NCI-H1417 (cell line): Measurements from ENCODE around the gene ZBTB3.

Experiments
- DNase-seq, 3 experiments: peaks; one replicate each; lab custom pipeline; 2025; lab: John Stamatoyannopoulos, UW

Gene ZBTB3

GRCh38 chr11:62753736-62754603 is at the start of gene ZBTB3:
TSS of gene ZBTB3 (minus strand) at chr11:62754160. CDS start at chr11:62753664, 496 bp downstream.
- DNase-seq, result peak; percentile 99 to 100 (median 100)

GRCh38 chr11:62801071-62801470 is 47.1 kb upstream of the ZBTB3 start:
- no peak for DNase-seq

DNA sequence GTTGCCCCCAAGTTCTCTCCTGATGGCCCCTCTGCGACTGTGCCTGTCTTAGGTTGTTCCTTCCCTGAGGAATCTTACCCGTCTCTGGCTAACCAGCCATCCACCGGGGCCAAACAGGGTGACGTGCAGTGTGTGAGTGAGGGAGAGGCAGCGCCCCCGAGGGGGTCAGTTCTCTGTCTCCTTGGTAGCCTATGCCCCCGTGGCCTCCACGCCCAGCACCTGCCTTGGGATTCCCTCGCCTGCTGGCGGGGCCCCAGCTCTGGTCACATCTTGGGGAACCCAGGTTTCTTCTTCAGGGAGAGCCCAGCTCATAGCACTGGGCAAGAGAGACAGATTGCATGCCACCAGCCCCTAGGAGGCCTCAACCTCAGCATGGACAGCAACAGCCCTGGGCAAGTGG is 45.5 kb upstream of the ZBTB3 start:
- no peak for DNase-seq

- no peak for DNase-seq
These were observed 42.3 kb upstream of the ZBTB3 start for GRCh38 chr11:62796281-62796680.

DNA sequence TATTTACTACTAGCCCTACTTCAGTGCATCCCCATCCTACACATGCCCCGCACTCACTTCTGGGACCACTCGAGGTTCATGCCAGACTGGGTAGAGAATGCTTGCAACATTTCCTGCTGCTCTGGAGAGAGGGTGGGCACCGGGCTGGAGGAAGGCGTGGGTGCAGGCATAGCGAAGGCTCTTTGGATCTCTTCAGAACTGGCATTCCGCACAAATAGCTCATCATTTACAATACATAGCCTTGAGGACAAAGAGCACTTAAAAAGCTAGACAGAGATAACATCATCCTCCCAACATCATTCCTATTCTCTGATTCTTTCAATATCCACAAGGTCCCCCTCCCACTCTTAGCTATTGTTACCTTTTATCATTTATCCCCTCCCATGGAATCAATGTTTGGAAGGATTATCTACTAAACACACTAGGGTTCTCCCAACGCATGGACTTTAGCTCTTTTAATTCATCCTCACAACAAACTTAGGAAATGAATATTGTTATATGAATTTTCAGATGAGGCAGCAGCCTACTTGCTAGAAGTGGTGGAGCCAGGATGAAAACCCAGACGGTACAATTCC is 40.3 kb upstream of the ZBTB3 start:
- no peak for DNase-seq

GRCh38 chr11:62792202-62792575 is 38.2 kb upstream of the ZBTB3 start:
- no peak for DNase-seq

GRCh38 chr11:62791501-62792201 is 37.7 kb upstream of the ZBTB3 start, which contains the start of gene TMEM223:
TSS of gene TMEM223 (minus strand) at chr11:62792006. CDS start at chr11:62791994, 12 bp downstream.
- DNase-seq, result peak; percentile 81 to 89 (median 85)

DNA sequence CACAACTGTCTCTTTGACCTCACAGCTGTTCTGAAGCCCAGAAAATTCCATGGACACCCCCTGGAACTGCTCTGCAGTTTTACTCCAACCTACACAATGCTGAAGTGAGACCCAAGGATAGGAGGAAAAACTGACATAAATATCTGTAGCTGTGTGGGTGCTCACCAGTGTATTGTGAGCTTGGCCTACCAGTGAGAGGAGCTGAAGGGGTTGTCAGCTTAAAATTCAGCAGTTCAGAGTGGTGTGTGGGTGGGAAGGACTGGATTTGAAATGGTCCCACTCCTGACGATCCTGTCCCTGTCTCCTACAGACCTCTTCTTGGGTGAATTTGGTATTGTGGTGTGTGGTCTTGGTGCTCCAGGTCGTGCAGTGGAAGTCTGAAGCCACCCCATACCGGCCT is 35.6 kb upstream of the ZBTB3 start:
- no peak for DNase-seq

GRCh38 chr11:62788991-62789390 is 35.0 kb upstream of the ZBTB3 start:
- no peak for DNase-seq

GRCh38 chr11:62787005-62787759 is 33.2 kb upstream of the ZBTB3 start, which contains the start of gene TMEM179B:
TSS of gene TMEM179B (plus strand) at chr11:62787402. CDS start at chr11:62787432, 30 bp downstream.
- DNase-seq, result peak; percentile 96 to 99 (median 97)

- DNase-seq, result peak; percentile 81 to 90 (median 82)
These were observed 32.5 kb upstream of the ZBTB3 start for GRCh38 chr11:62786318-62787004.

DNA sequence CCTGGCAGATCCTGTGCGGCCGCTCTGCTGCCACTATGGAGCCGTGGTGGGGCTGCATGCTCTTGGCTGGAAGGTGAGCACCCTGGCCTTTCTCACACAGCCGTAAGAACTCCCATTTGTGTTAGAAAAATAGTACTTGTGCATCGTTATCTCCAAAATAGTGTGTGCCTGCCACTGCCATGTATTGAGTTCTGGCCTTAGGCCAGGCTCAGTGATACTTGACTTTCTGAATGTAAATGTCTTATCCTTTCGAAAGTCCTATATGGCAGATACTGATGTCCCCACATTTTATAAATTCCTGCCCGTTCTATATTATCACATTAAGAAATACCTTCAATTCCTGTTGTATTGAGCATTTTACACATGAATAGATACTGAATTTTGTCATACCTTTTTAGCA is 28.8 kb upstream of the ZBTB3 start:
- no peak for DNase-seq

- no peak for DNase-seq
These were observed 24.5 kb upstream of the ZBTB3 start for GRCh38 chr11:62778441-62778840.

DNA sequence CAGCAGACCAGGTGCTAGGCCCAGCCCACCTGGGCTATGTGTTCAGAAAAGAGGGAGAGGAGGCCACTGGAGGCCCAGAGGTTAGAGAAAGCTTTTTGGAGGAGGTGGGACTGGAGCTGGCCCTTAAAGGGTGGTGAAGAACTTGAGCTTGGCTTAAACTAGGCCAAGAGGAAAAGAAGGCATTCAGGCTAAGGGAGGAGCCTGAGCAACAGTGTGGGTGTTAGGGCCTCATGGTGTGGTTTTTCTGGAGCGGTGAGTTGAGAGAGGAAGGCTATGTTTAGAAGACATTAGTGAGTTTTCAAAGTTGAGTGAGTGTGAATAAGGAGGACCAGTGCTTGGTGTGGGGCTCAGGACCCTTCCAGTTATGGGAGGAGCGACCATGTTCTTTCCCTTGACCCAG is 23.4 kb upstream of the ZBTB3 start:
- DNase-seq, result no peak

DNA sequence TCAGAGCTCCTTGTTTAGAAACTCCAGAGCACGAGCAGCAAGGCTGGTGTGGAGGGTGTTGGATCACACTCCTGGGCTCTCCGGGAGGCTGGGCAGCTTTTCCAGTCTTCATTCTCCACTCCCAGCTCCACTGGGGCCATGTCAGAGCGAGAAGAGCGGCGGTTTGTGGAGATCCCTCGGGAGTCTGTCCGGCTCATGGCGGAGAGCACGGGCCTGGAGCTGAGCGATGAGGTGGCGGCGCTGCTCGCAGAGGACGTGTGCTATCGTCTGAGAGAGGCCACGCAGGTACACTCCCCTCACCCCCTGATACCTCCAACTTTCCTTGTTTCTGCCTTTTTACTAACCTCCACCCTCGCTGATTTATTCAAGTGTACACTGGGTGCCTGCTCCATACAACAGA is 21.7 kb upstream of the ZBTB3 start:
- no peak for DNase-seq

GRCh38 chr11:62774407-62774806 is 20.4 kb upstream of the ZBTB3 start:
- no peak for DNase-seq

- DNase-seq, result peak; percentile 99
These were observed 17.4 kb upstream of the ZBTB3 start, which contains the start of gene TAF6L for GRCh38 chr11:62771144-62772021. TSS of gene TAF6L (plus strand) at chr11:62771396. CDS start at chr11:62775784, 4,388 bp downstream.

- DNase-seq, result peak in 2 of 3 experiments; percentile 57 to 74
These were observed 16.8 kb upstream of the ZBTB3 start for GRCh38 chr11:62770778-62771143.

- DNase-seq, result peak in 2 of 3 experiments; percentile 48 to 59
These were observed 6.9 kb upstream of the ZBTB3 start for GRCh38 chr11:62760867-62761227.
